Measurements from ENCODE around the gene VMP1.

- TF ChIP-seq CTCF (IDR thresholded peaks at IDR 0.05) (no peak), SIN3A (IDR thresholded peaks at IDR 0.05; ENCODE audit: borderline replicate concordance, insufficient read depth, low read depth, low read length) (no peak), POLR2AphosphoS5 (IDR thresholded peaks at IDR 0.05; ENCODE audit: low read depth, low read length) (no peak)
Measured at GRCh38 chr17:59832883-59833379, 125.5 kb downstream of the VMP1 start.
